Tibial artery (tissue), 4 donors: ENCODE results near the gene P2RX3.

Experiments used
- DNase-seq, 2 donors: peaks; one replicate each; pipeline ENCODE4 v3.0.0-alpha.2; 2019
- H3K27ac ChIP-seq, 2 donors: fragments of 200-600 bp; sonication (generic) in 1 of 2; 1 replicate in 1 of 2; 2 replicates in 1 of 2; pipeline ENCODE4 v1.5.1; 2018 to 2019; ENCODE audit warnings: mild to moderate bottlenecking in 1 of 2
- H3K27me3 ChIP-seq, 2 donors: fragments of 200-600 bp; sonication (generic) in 1 of 2; one replicate each; pipeline versions ENCODE4 v1.5.1 to v1.6.0; 2016 to 2019
- H3K36me3 ChIP-seq, 3 donors: fragments of 200-600 bp; sonication (generic) in 2 of 3; one replicate each; pipeline ENCODE4 v1.5.1; 2016 to 2019; ENCODE audit warnings: mild to moderate bottlenecking in 2 of 3
- H3K4me1 ChIP-seq, 4 donors: fragments of 200-600 bp; sonication (generic) in 2 of 4; 1 replicate in 3 of 4; 2 replicates in 1 of 4; pipeline ENCODE4 v1.5.1; 2016 to 2019
- H3K4me3 ChIP-seq, 2 donors: fragments of 200-600 bp; sonication (generic) in 1 of 2; 1 replicate in 1 of 2; 2 replicates in 1 of 2; pipeline ENCODE4 v1.5.1; 2018 to 2019; ENCODE audit warnings: mild to moderate bottlenecking in 2 of 2
- H3K9me3 ChIP-seq, 3 donors: fragments of 200-600 bp; sonication (generic) in 1 of 3; one replicate each; pipeline ENCODE4 v1.5.1; 2016 to 2019
- CTCF ChIP-seq, 2 experiments: fragments of 200-600 bp in 1 of 2; fragments of 450-650 bp in 1 of 2; IDR thresholded peaks; one replicate each; pipeline ENCODE4 v1.5.1; 2017 to 2019; ENCODE audit warnings: antibody characterized with exemption in 2 of 2, mild to moderate bottlenecking in 1 of 2, moderate library complexity in 1 of 2
- intact Hi-C: fragments of 100-400 bp; cut with DNase I; formaldehyde crosslinking; loops from one replicate; pipeline ENCODE4 v1.15.0; 2023; ENCODE audit warnings: low total_unique reads

Gene P2RX3

DNA sequence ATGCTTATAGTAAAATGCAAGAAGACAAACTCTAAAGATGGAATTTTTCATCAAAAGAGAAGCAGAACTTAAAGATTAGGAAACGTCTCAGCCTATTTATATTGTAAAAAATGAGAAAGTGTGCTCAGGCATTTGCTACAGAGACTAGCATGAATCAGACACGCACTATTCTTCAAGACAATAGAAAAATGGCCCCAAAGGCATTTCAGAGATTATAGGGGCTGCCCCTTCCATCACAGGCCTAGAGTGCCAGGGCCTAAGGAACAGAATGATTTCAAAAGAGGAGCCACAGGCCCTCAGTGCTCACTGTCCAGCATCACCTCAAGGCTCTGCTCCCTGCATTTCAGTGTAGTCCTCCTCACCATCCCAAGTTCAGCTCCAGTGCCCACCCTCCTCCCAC is 40.9 kb upstream of the P2RX3 start:
- Histone ChIP-seq H3K9me3 (peaks cover 3 to 16% (median 8%) of the 10 kb centered on the region in 3 donors), H3K4me1 (peaks cover 0 to 20% (median 14%) of the 10 kb centered on the region in 4 donors), H3K27me3 (no peaks in the 10 kb centered on the region), H3K4me3 (no peak overlapping the region), H3K27ac (no peak overlapping the region), H3K36me3 (peaks cover 41 to 57% (median 52%) of the 10 kb centered on the region in 3 donors)
- no peak for TF ChIP-seq CTCF (IDR thresholded peaks at IDR 0.05)
- no peak for DNase-seq
- intact Hi-C loops, result no loop called here

DNA sequence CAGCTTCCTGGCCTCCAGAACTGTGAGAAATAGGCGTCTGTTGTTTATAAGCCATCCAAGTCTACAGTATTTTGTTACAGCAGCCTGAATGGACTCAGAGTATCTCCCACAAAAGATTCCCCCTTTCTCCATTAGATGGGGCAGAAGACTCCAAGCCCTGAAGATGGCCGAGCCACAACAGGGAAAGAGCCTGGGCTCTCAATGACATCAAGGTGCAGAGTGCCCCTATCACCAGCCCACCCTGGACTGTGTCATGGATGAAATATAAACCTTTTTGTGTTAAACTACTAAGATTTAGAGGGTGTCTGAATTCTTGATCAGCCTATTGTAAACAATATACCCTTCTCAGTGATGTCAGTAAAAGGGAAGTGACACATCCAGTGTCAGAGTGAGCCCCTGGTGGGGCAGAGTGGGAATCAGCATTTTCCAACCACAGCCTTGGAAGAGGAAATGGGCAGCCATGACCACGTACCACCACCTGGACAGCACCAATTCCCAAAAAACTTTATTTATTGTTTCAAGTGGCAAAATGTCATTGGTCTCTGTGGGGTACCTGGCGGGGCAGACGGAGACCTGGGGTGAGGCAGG is 38.9 kb upstream of the P2RX3 start:
- peaks cover 0 to 18% (median 16%) of the 10 kb centered on the region in 4 donors for H3K4me1 ChIP-seq
- TF ChIP-seq CTCF (IDR thresholded peaks at IDR 0.05), result no peak
- no peak for DNase-seq
- intact Hi-C loops, result no loop called here
- H3K36me3 ChIP-seq, result peaks cover 61 to 78% (median 73%) of the 10 kb centered on the region in 3 donors
- no peak overlapping the region for H3K4me3 ChIP-seq
- peaks cover 3 to 16% (median 8%) of the 10 kb centered on the region in 3 donors for H3K9me3 ChIP-seq
- no peaks in the 10 kb centered on the region for H3K27me3 ChIP-seq
- no peak overlapping the region for H3K27ac ChIP-seq

- H3K36me3 ChIP-seq, result peaks cover 63 to 92% (median 81%) of the 10 kb centered on the region in 3 donors
- peak in 1 of 2 donors; percentile 65 for DNase-seq
- intact Hi-C loops, result no loop called here
- no peaks in the 10 kb centered on the region for H3K27me3 ChIP-seq
- no peak for TF ChIP-seq CTCF (IDR thresholded peaks at IDR 0.05)
- H3K4me1 ChIP-seq, result peaks cover 0 to 20% (median 12%) of the 10 kb centered on the region in 4 donors
- H3K9me3 ChIP-seq, result peaks cover 3 to 16% (median 8%) of the 10 kb centered on the region in 3 donors
- H3K4me3 ChIP-seq, result no peak overlapping the region
- no peak overlapping the region for H3K27ac ChIP-seq
These were observed 37.4 kb upstream of the P2RX3 start for GRCh38 chr11:57300785-57301184.

- Histone ChIP-seq H3K27me3 (no peaks in the 10 kb centered on the region), H3K4me3 (no peak overlapping the region), H3K4me1 (peaks cover 0 to 30% (median 22%) of the 10 kb centered on the region in 4 donors), H3K36me3 (peaks cover 63 to 94% (median 83%) of the 10 kb centered on the region in 3 donors), H3K9me3 (peaks cover 3 to 16% (median 8%) of the 10 kb centered on the region in 3 donors), H3K27ac (no peak overlapping the region)
- peak in 1 of 2 donors; percentile 59 for DNase-seq
- no peak for TF ChIP-seq CTCF (IDR thresholded peaks at IDR 0.05)
- intact Hi-C loops, result no loop called here
These were observed 36.3 kb upstream of the P2RX3 start for GRCh38 chr11:57301711-57302423.

GRCh38 chr11:57302489-57302888 is 35.7 kb upstream of the P2RX3 start:
- no peak for TF ChIP-seq CTCF (IDR thresholded peaks at IDR 0.05)
- Histone ChIP-seq H3K27ac (no peak overlapping the region), H3K4me1 (peaks cover 0 to 37% (median 28%) of the 10 kb centered on the region in 4 donors), H3K9me3 (peaks cover 3 to 16% (median 8%) of the 10 kb centered on the region in 3 donors), H3K27me3 (no peaks in the 10 kb centered on the region), H3K36me3 (peaks cover 63 to 92% (median 80%) of the 10 kb centered on the region in 3 donors), H3K4me3 (no peak overlapping the region)
- intact Hi-C loops, result no loop called here
- DNase-seq, result no peak
